Skeletal muscle tissue (tissue), 4 donors: ENCODE results near the gene MICAL3. TPM values are rescaled to one million over a fixed set of nuclear protein-coding genes. Genes with fewer than 3 reads are reported as not detected.
A peak's percentile ranks its signal among the peaks of the same experiment; 100 is the strongest.

ENCODE experiments used
- H3K27ac ChIP-seq: one replicate; pipeline ENCODE4 v1.7.0; 2013; ENCODE audit warnings: mild to moderate bottlenecking, low read depth, low read length, inconsistent platforms
- H3K27me3 ChIP-seq, 3 donors: one replicate each; pipeline ENCODE4 v1.7.0; 2013; ENCODE audit warnings: low read length in 3 of 3; ENCODE audit not compliant: control insufficient read depth in 3 of 3, insufficient read depth in 3 of 3
- H3K36me3 ChIP-seq, 3 donors: one replicate each; pipeline ENCODE4 v1.7.0; 2013; ENCODE audit warnings: low read length in 3 of 3; ENCODE audit not compliant: control insufficient read depth in 3 of 3, insufficient read depth in 3 of 3
- H3K4me1 ChIP-seq, 3 donors: one replicate each; pipeline ENCODE4 v1.7.0; 2013; ENCODE audit warnings: low read length in 3 of 3, mild to moderate bottlenecking in 3 of 3; ENCODE audit not compliant: control insufficient read depth in 3 of 3, insufficient read depth in 3 of 3
- H3K4me3 ChIP-seq, 3 donors: one replicate each; pipeline ENCODE4 v1.7.0; 2013; ENCODE audit warnings: low read length in 3 of 3
- H3K9ac ChIP-seq, 3 donors: one replicate each; pipeline ENCODE4 v1.7.0; 2013; ENCODE audit warnings: low read length in 3 of 3, mild to moderate bottlenecking in 3 of 3, moderate library complexity in 2 of 3, low read depth in 1 of 3
- H3K9me3 ChIP-seq, 3 donors: one replicate each; pipeline ENCODE4 v1.7.0; 2013; ENCODE audit warnings: low read length in 3 of 3; ENCODE audit not compliant: control insufficient read depth in 3 of 3
- total RNA-seq: library from RNA; depleted of rRNA; stranded (reverse); fragments of >200 nt; gene quantifications from one replicate; pipeline ENCODE4 v1.2.3, GENCODE V29; 2014
- donor health status: Osteomylitis.

MICAL3 gene
- total RNA-seq, 1 donor from 2014 or later: 20.9 TPM

GRCh38 chr22:17864398-17865182, 159.8 kb downstream of the MICAL3 start:
- no peak overlapping the region for H3K27ac ChIP-seq
- H3K36me3 ChIP-seq: peaks cover 38 to 51% (median 40%) of the 10 kb centered on the region in 3 donors
- H3K9ac ChIP-seq: no peak overlapping the region

GRCh38 chr22:17862646-17863181, 161.6 kb downstream of the MICAL3 start:
- Histone ChIP-seq H3K9ac (no peak overlapping the region), H3K9me3 (no peaks in the 10 kb centered on the region), H3K27ac (no peak overlapping the region), H3K4me3 (no peak overlapping the region), H3K36me3 (peaks cover 28 to 38% (median 31%) of the 10 kb centered on the region in 3 donors), H3K4me1 (peaks cover 18 to 30% (median 27%) of the 10 kb centered on the region in 3 donors), H3K27me3 (no peaks in the 10 kb centered on the region)

More at GRCh38 chr22:17864398-17865182, 159.8 kb downstream of the MICAL3 start:
- no peaks in the 10 kb centered on the region for H3K9me3 ChIP-seq
- H3K27me3 ChIP-seq: no peaks in the 10 kb centered on the region
- peaks cover 8 to 25% (median 23%) of the 10 kb centered on the region in 3 donors for H3K4me1 ChIP-seq
- H3K4me3 ChIP-seq: no peak overlapping the region

- Histone ChIP-seq H3K27ac (no peak overlapping the region), H3K36me3 (peaks cover 28 to 34% (median 31%) of the 10 kb centered on the region in 3 donors)
Measured at GRCh38 chr22:17861909-17862308, 162.5 kb downstream of the MICAL3 start.

GRCh38 chr22:17860220-17860965, 164.0 kb downstream of the MICAL3 start:
- H3K9me3 ChIP-seq: no peaks in the 10 kb centered on the region
- H3K36me3 ChIP-seq: peaks cover 22 to 23% (median 22%) of the 10 kb centered on the region in 3 donors
- peak overlapping the region; percentile 79 for H3K27ac ChIP-seq

More at GRCh38 chr22:17861909-17862308, 162.5 kb downstream of the MICAL3 start:
- Histone ChIP-seq H3K4me3 (no peak overlapping the region), H3K9me3 (no peaks in the 10 kb centered on the region), H3K27me3 (no peaks in the 10 kb centered on the region), H3K9ac (no peak overlapping the region), H3K4me1 (peaks cover 18 to 22% (median 21%) of the 10 kb centered on the region in 3 donors)

GRCh38 chr22:17858033-17858432, 166.3 kb downstream of the MICAL3 start:
- peaks cover 3 to 15% (median 9%) of the 10 kb centered on the region in 3 donors for H3K36me3 ChIP-seq
- no peak overlapping the region for H3K27ac ChIP-seq
- H3K4me1 ChIP-seq: peaks cover 18 to 23% (median 22%) of the 10 kb centered on the region in 3 donors
- H3K9ac ChIP-seq: no peak overlapping the region
- H3K4me3 ChIP-seq: no peak overlapping the region
- H3K9me3 ChIP-seq: no peaks in the 10 kb centered on the region
- H3K27me3 ChIP-seq: no peaks in the 10 kb centered on the region

More at GRCh38 chr22:17860220-17860965, 164.0 kb downstream of the MICAL3 start:
- Histone ChIP-seq H3K4me3 (peak overlapping the region in 2 of 3 donors; percentile 14 to 29), H3K27me3 (no peaks in the 10 kb centered on the region), H3K9ac (peak overlapping the region; percentile 30 to 84 (median 68)), H3K4me1 (peaks cover 18 to 22% (median 21%) of the 10 kb centered on the region in 3 donors)

GRCh38 chr22:17855572-17856290, 168.6 kb downstream of the MICAL3 start:
- H3K4me3 ChIP-seq: no peak overlapping the region
- no peak overlapping the region for H3K9ac ChIP-seq
- no peaks in the 10 kb centered on the region for H3K27me3 ChIP-seq
- peaks cover 31 to 44% (median 40%) of the 10 kb centered on the region in 3 donors for H3K4me1 ChIP-seq
- H3K36me3 ChIP-seq: peaks cover 0 to 13% (median 4%) of the 10 kb centered on the region in 3 donors
- H3K9me3 ChIP-seq: no peaks in the 10 kb centered on the region
- H3K27ac ChIP-seq: no peak overlapping the region

GRCh38 chr22:17853073-17853472, 171.3 kb downstream of the MICAL3 start:
- no peak overlapping the region for H3K27ac ChIP-seq
- H3K36me3 ChIP-seq: peaks cover 2 to 11% (median 9%) of the 10 kb centered on the region in 3 donors
- H3K4me1 ChIP-seq: peaks cover 13 to 25% (median 23%) of the 10 kb centered on the region in 3 donors
- H3K4me3 ChIP-seq: no peak overlapping the region
- peak overlapping the region in 1 of 3 donors; percentile 26 for H3K9ac ChIP-seq
- H3K9me3 ChIP-seq: no peaks in the 10 kb centered on the region
- no peaks in the 10 kb centered on the region for H3K27me3 ChIP-seq

GRCh38 chr22:17851759-17852158, 172.6 kb downstream of the MICAL3 start:
- Histone ChIP-seq H3K9ac (peak overlapping the region in 2 of 3 donors; percentile 1 to 71), H3K9me3 (no peaks in the 10 kb centered on the region), H3K4me3 (peak overlapping the region in 1 of 3 donors; percentile 22), H3K4me1 (peaks cover 23 to 35% (median 35%) of the 10 kb centered on the region in 3 donors), H3K36me3 (peaks cover 2 to 11% (median 9%) of the 10 kb centered on the region in 3 donors), H3K27me3 (no peaks in the 10 kb centered on the region), H3K27ac (peak overlapping the region; percentile 67)

- H3K9me3 ChIP-seq: no peaks in the 10 kb centered on the region
- peaks cover 2 to 9% (median 3%) of the 10 kb centered on the region in 3 donors for H3K36me3 ChIP-seq
- no peak overlapping the region for H3K4me3 ChIP-seq
- H3K9ac ChIP-seq: peak overlapping the region in 2 of 3 donors; percentile 35 to 79
- H3K27ac ChIP-seq: peak overlapping the region; percentile 78
- H3K27me3 ChIP-seq: no peaks in the 10 kb centered on the region
- peaks cover 44 to 69% (median 64%) of the 10 kb centered on the region in 3 donors for H3K4me1 ChIP-seq
Measured at GRCh38 chr22:17847360-17848078, 176.8 kb downstream of the MICAL3 start.
